ENCODE data around the gene SDC3. TPM values are rescaled to one million over a fixed set of nuclear protein-coding genes. Genes with fewer than 3 reads are reported as not detected.
"Not testable (repeated sequence)": the region's sequence is repeated elsewhere in the genome, so short reads cannot be mapped to it uniquely, and the experiment has no call there.

SDC3 gene
- total RNA-seq, 4 donors from 2014 or later, result 2.9 to 11.6 (median 5.1) TPM

- WGBS, 2 donors, result 94 to 95% methylated on average over 1 to 5 of the region's 5 CpGs
- Histone ChIP-seq H3K27me3 (no peaks in the 10 kb centered on the region), H3K9me3 (no peaks in the 10 kb centered on the region), H3K4me3 (no peak overlapping the region), H3K36me3 (peaks cover 14 to 96% (median 26%) of the 10 kb centered on the region in 3 donors), H3K4me1 (no peaks in the 10 kb centered on the region), H3K27ac (no peak overlapping the region)
- no peak for DNase-seq
- TF ChIP-seq POLR2A (IDR thresholded peaks at IDR 0.05) (no peak), CTCF (IDR thresholded peaks at IDR 0.05) (no peak)
- intact Hi-C loops (cut with DNase I), result no loop called here
Observed at GRCh38 chr1:30950700-30951099, 42.1 kb upstream of the SDC3 start.

- intact Hi-C loops (cut with DNase I), result no loop called here
- Histone ChIP-seq H3K27ac (no peak overlapping the region), H3K9me3 (no peaks in the 10 kb centered on the region), H3K27me3 (no peaks in the 10 kb centered on the region), H3K4me1 (no peaks in the 10 kb centered on the region), H3K36me3 (peaks cover 12 to 96% (median 29%) of the 10 kb centered on the region in 3 donors), H3K4me3 (no peak overlapping the region)
- no peak for TF ChIP-seq POLR2A (IDR thresholded peaks at IDR 0.05)
- TF ChIP-seq CTCF (IDR thresholded peaks at IDR 0.05), result no peak
- 80 to 83% methylated on average over 5 of the region's 5 CpGs for WGBS, 2 donors
- no peak for DNase-seq
Observed at GRCh38 chr1:30950053-30950452, 41.5 kb upstream of the SDC3 start.

GRCh38 chr1:30949487-30949838 is 40.9 kb upstream of the SDC3 start:
- peaks cover 16 to 96% (median 29%) of the 10 kb centered on the region in 3 donors for H3K36me3 ChIP-seq
- H3K27me3 ChIP-seq; H3K4me1 ChIP-seq; H3K27ac ChIP-seq; DNase-seq; intact Hi-C loops (cut with DNase I); H3K9me3 ChIP-seq; H3K4me3 ChIP-seq: not testable (repeated sequence)
- 100% methylated on average over 1 of the region's 1 CpG; no CpG with 5 or more reads in 1 of the 2 donors for WGBS, 2 donors

- intact Hi-C loops (cut with DNase I); H3K27me3 ChIP-seq; H3K9me3 ChIP-seq; DNase-seq; H3K4me3 ChIP-seq; H3K27ac ChIP-seq; H3K4me1 ChIP-seq: not testable (repeated sequence)
- WGBS, 2 donors, result 80 to 93% methylated on average over 1 of the region's 5 CpGs
- H3K36me3 ChIP-seq, result peaks cover 15 to 96% (median 25%) of the 10 kb centered on the region in 3 donors
Observed at GRCh38 chr1:30948813-30949486, 40.4 kb upstream of the SDC3 start.

GRCh38 chr1:30948278-30948677 is 39.7 kb upstream of the SDC3 start:
- DNase-seq, result no peak
- H3K4me3 ChIP-seq, result no peak overlapping the region
- WGBS, 2 donors, result 76 to 90% methylated on average over 3 of the region's 3 CpGs
- peaks cover 10 to 96% (median 18%) of the 10 kb centered on the region in 3 donors for H3K36me3 ChIP-seq
- H3K4me1 ChIP-seq, result no peaks in the 10 kb centered on the region
- intact Hi-C loops (cut with DNase I), result no loop called here
- H3K9me3 ChIP-seq, result no peaks in the 10 kb centered on the region
- no peak overlapping the region for H3K27ac ChIP-seq
- TF ChIP-seq POLR2A (IDR thresholded peaks at IDR 0.05) (no peak), CTCF (IDR thresholded peaks at IDR 0.05) (no peak)
- H3K27me3 ChIP-seq, result no peaks in the 10 kb centered on the region

GRCh38 chr1:30947212-30947611 is 38.7 kb upstream of the SDC3 start:
- H3K4me3 ChIP-seq, result no peak overlapping the region
- TF ChIP-seq CTCF (IDR thresholded peaks at IDR 0.05) (no peak), POLR2A (IDR thresholded peaks at IDR 0.05) (no peak)
- DNase-seq, result no peak
- H3K27me3 ChIP-seq, result no peaks in the 10 kb centered on the region
- intact Hi-C loops (cut with DNase I), result no loop called here
- peaks cover 10 to 96% (median 10%) of the 10 kb centered on the region in 3 donors for H3K36me3 ChIP-seq
- H3K27ac ChIP-seq, result no peak overlapping the region
- no peaks in the 10 kb centered on the region for H3K9me3 ChIP-seq
- peaks cover 0 to 9% (median 0%) of the 10 kb centered on the region in 3 donors for H3K4me1 ChIP-seq
